ENCODE data around the gene GADD45B.

The GADD45B gene

GRCh38 chr19:2479556-2480194 lies 3.7 kb downstream of the GADD45B start:
- Histone ChIP-seq H3K4me3 (ENCODE audit: low read length) (no peak overlapping the region), H3K27me3 (ENCODE audit: insufficient read depth, low read length) (no peaks in the 10 kb centered on the region), H3K4me1 (ENCODE audit: insufficient read depth, low read length) (peaks cover 22% of the 10 kb centered on the region), H2AFZ (ENCODE audit: low read depth, low read length) (no peak overlapping the region), H3K9me3 (ENCODE audit: low read length) (peaks cover 1% of the 10 kb centered on the region), H3K36me3 (ENCODE audit: insufficient read depth, low read length) (no peaks in the 10 kb centered on the region)

GRCh38 chr19:2481466-2481865 lies 5.5 kb downstream of the GADD45B start:
- H3K36me3 ChIP-seq (ENCODE audit: insufficient read depth, low read length), result no peaks in the 10 kb centered on the region
- no peaks in the 10 kb centered on the region for H3K27me3 ChIP-seq (ENCODE audit: insufficient read depth, low read length)
- H3K4me1 ChIP-seq (ENCODE audit: insufficient read depth, low read length), result peaks cover 13% of the 10 kb centered on the region
- H3K9me3 ChIP-seq (ENCODE audit: low read length), result peaks cover 1% of the 10 kb centered on the region
- H2AFZ ChIP-seq (ENCODE audit: low read depth, low read length), result no peak overlapping the region
- H3K4me3 ChIP-seq (ENCODE audit: low read length), result no peak overlapping the region

- H3K36me3 ChIP-seq (ENCODE audit: insufficient read depth, low read length), result no peaks in the 10 kb centered on the region
- H2AFZ ChIP-seq (ENCODE audit: low read depth, low read length), result no peak overlapping the region
- H3K27me3 ChIP-seq (ENCODE audit: insufficient read depth, low read length), result peaks cover 5% of the 10 kb centered on the region
- peaks cover 4% of the 10 kb centered on the region for H3K4me1 ChIP-seq (ENCODE audit: insufficient read depth, low read length)
- peaks cover 1% of the 10 kb centered on the region for H3K9me3 ChIP-seq (ENCODE audit: low read length)
- no peak overlapping the region for H3K4me3 ChIP-seq (ENCODE audit: low read length)
Measured at GRCh38 chr19:2482354-2483038, 6.6 kb downstream of the GADD45B start.

- Histone ChIP-seq H2AFZ (ENCODE audit: low read depth, low read length) (no peak overlapping the region), H3K9me3 (ENCODE audit: low read length) (peaks cover 1% of the 10 kb centered on the region), H3K36me3 (ENCODE audit: insufficient read depth, low read length) (no peaks in the 10 kb centered on the region), H3K27me3 (ENCODE audit: insufficient read depth, low read length) (peaks cover 10% of the 10 kb centered on the region), H3K4me3 (ENCODE audit: low read length) (no peak overlapping the region), H3K4me1 (ENCODE audit: insufficient read depth, low read length) (no peaks in the 10 kb centered on the region)
Measured at GRCh38 chr19:2483084-2483483, 7.2 kb downstream of the GADD45B start.

GRCh38 chr19:2483484-2484151 lies 7.7 kb downstream of the GADD45B start:
- Histone ChIP-seq H2AFZ (ENCODE audit: low read depth, low read length) (no peak overlapping the region), H3K9me3 (ENCODE audit: low read length) (peaks cover 1% of the 10 kb centered on the region), H3K4me1 (ENCODE audit: insufficient read depth, low read length) (no peaks in the 10 kb centered on the region), H3K36me3 (ENCODE audit: insufficient read depth, low read length) (no peaks in the 10 kb centered on the region), H3K4me3 (ENCODE audit: low read length) (no peak overlapping the region), H3K27me3 (ENCODE audit: insufficient read depth, low read length) (peaks cover 16% of the 10 kb centered on the region)

- no peak overlapping the region for H3K4me3 ChIP-seq (ENCODE audit: low read length)
- H3K9me3 ChIP-seq (ENCODE audit: low read length), result peaks cover 1% of the 10 kb centered on the region
- H3K27me3 ChIP-seq (ENCODE audit: insufficient read depth, low read length), result peaks cover 20% of the 10 kb centered on the region
- no peaks in the 10 kb centered on the region for H3K4me1 ChIP-seq (ENCODE audit: insufficient read depth, low read length)
- H2AFZ ChIP-seq (ENCODE audit: low read depth, low read length), result no peak overlapping the region
- H3K36me3 ChIP-seq (ENCODE audit: insufficient read depth, low read length), result no peaks in the 10 kb centered on the region
Measured at GRCh38 chr19:2484178-2484937, 8.4 kb downstream of the GADD45B start.

- H3K36me3 ChIP-seq (ENCODE audit: insufficient read depth, low read length), result no peaks in the 10 kb centered on the region
Measured at GRCh38 chr19:2485428-2485827, 9.5 kb downstream of the GADD45B start.

GRCh38 chr19:2487090-2487489 lies 11.2 kb downstream of the GADD45B start:
- H3K4me1 ChIP-seq (ENCODE audit: insufficient read depth, low read length), result no peaks in the 10 kb centered on the region
- peaks cover 1% of the 10 kb centered on the region for H3K9me3 ChIP-seq (ENCODE audit: low read length)
- H3K27me3 ChIP-seq (ENCODE audit: insufficient read depth, low read length), result peaks cover 35% of the 10 kb centered on the region
- H3K4me3 ChIP-seq (ENCODE audit: low read length), result no peak overlapping the region
- H2AFZ ChIP-seq (ENCODE audit: low read depth, low read length), result no peak overlapping the region
- H3K36me3 ChIP-seq (ENCODE audit: insufficient read depth, low read length), result no peaks in the 10 kb centered on the region

More at GRCh38 chr19:2485428-2485827, 9.5 kb downstream of the GADD45B start:
- peaks cover 26% of the 10 kb centered on the region for H3K27me3 ChIP-seq (ENCODE audit: insufficient read depth, low read length)
- H3K4me1 ChIP-seq (ENCODE audit: insufficient read depth, low read length), result no peaks in the 10 kb centered on the region
- peaks cover 1% of the 10 kb centered on the region for H3K9me3 ChIP-seq (ENCODE audit: low read length)
- no peak overlapping the region for H2AFZ ChIP-seq (ENCODE audit: low read depth, low read length)
- H3K4me3 ChIP-seq (ENCODE audit: low read length), result no peak overlapping the region

GRCh38 chr19:2487842-2488241 lies 11.9 kb downstream of the GADD45B start:
- peaks cover 40% of the 10 kb centered on the region for H3K27me3 ChIP-seq (ENCODE audit: insufficient read depth, low read length)
- H2AFZ ChIP-seq (ENCODE audit: low read depth, low read length), result no peak overlapping the region
- no peaks in the 10 kb centered on the region for H3K4me1 ChIP-seq (ENCODE audit: insufficient read depth, low read length)
- H3K9me3 ChIP-seq (ENCODE audit: low read length), result no peaks in the 10 kb centered on the region
- H3K36me3 ChIP-seq (ENCODE audit: insufficient read depth, low read length), result no peaks in the 10 kb centered on the region
- no peak overlapping the region for H3K4me3 ChIP-seq (ENCODE audit: low read length)

GRCh38 chr19:2488405-2488941 lies 12.5 kb downstream of the GADD45B start:
- no peak overlapping the region for H3K4me3 ChIP-seq (ENCODE audit: low read length)
- peaks cover 40% of the 10 kb centered on the region for H3K27me3 ChIP-seq (ENCODE audit: insufficient read depth, low read length)
- H3K4me1 ChIP-seq (ENCODE audit: insufficient read depth, low read length), result no peaks in the 10 kb centered on the region
- H2AFZ ChIP-seq (ENCODE audit: low read depth, low read length), result no peak overlapping the region
- no peaks in the 10 kb centered on the region for H3K9me3 ChIP-seq (ENCODE audit: low read length)
- H3K36me3 ChIP-seq (ENCODE audit: insufficient read depth, low read length), result no peaks in the 10 kb centered on the region

GRCh38 chr19:2488942-2489731 lies 13.2 kb downstream of the GADD45B start:
- no peak overlapping the region for H2AFZ ChIP-seq (ENCODE audit: low read depth, low read length)
- H3K36me3 ChIP-seq (ENCODE audit: insufficient read depth, low read length), result no peaks in the 10 kb centered on the region
- no peaks in the 10 kb centered on the region for H3K4me1 ChIP-seq (ENCODE audit: insufficient read depth, low read length)
- no peak overlapping the region for H3K4me3 ChIP-seq (ENCODE audit: low read length)
- H3K9me3 ChIP-seq (ENCODE audit: low read length), result no peaks in the 10 kb centered on the region
- peaks cover 46% of the 10 kb centered on the region for H3K27me3 ChIP-seq (ENCODE audit: insufficient read depth, low read length)

GRCh38 chr19:2490659-2491058 lies 14.7 kb downstream of the GADD45B start:
- Histone ChIP-seq H3K4me1 (ENCODE audit: insufficient read depth, low read length) (no peaks in the 10 kb centered on the region), H2AFZ (ENCODE audit: low read depth, low read length) (no peak overlapping the region), H3K9me3 (ENCODE audit: low read length) (no peaks in the 10 kb centered on the region), H3K27me3 (ENCODE audit: insufficient read depth, low read length) (peaks cover 50% of the 10 kb centered on the region), H3K36me3 (ENCODE audit: insufficient read depth, low read length) (no peaks in the 10 kb centered on the region), H3K4me3 (ENCODE audit: low read length) (no peak overlapping the region)

All from neuron (in vitro differentiated cells).